ENCODE results near the gene RAPGEF3. TPM values are rescaled to one million over a fixed set of nuclear protein-coding genes. Genes with fewer than 3 reads are reported as not detected.

RAPGEF3 gene
- total and polyA plus RNA-seq, 9 of the 15 experiments (the other 6 are each of a cell fraction or from before 2014, with no cell fraction given), result 0.03 to 0.78 (median 0.37) TPM; not detected in 1

DNA sequence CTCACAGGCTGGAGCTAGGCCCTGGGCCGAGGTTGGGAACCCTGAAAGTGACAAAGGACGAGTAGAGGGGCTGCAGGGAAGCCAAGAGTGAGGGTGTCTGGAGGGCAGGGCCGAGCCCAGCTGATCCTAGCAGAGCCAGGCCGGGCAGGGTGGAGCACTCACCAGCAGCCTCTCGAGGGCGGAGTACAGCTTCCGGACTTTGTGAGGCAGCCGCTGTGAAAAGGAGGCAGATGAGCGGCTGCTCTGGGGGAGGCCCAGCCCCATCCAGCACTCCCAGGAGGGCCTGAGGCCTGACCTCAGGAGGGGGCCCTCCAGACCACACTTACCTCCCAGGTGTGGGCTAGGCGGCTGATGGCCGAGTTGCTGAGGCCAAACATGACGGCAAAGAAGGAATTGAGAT lies 18.7 kb downstream of the RAPGEF3 start:
- no peak overlapping the region for H3K4me3 ChIP-seq
- CTCF ChIA-PET (ENCODE audit: low intra/inter-chr PET ratio), result interaction anchor here (1.1 to 1.2 kb wide), 2 partner anchors 97 to 99 kb away, joined by 3 read pairs; no protein-coding TSS in a partner anchor
- no peaks in the 10 kb centered on the region for H3K9me1 ChIP-seq (ENCODE audit: control insufficient read depth, insufficient read depth, low read length)
- peak overlapping the region; percentile 22 to 68; a peak in 3 of 4 replicates for H3K9ac ChIP-seq (ENCODE audit: insufficient read depth in 1 of 2, low read depth in 2 of 2, low read length in 2 of 2)
- peak overlapping the region; percentile 13; the same call in 1 of the 2 replicates for H3K4me2 ChIP-seq (ENCODE audit: insufficient read depth, low read length)
- H3K79me2 ChIP-seq (ENCODE audit: control insufficient read depth, insufficient read depth, low read length), result no peaks in the 10 kb centered on the region
- FAIRE-seq (peak; percentile 15), ATAC-seq (peak; percentile 77), DNase-seq (ENCODE audit: extremely low read depth in 1 of 4, low spot score in 3 of 4) (peak; percentile 62 to 69 (median 64))
- no peaks in the 10 kb centered on the region for H3K36me3 ChIP-seq (ENCODE audit: control insufficient read depth, insufficient read depth, low read length)
- POLR2A ChIA-PET, result interaction anchor here (0.6 to 3.8 kb wide), 5 partner anchors 27 to 42 kb away, joined by 3 to 11 read pairs (median 4); no protein-coding TSS in a partner anchor
- H4K20me1 ChIP-seq (replicated peaks; ENCODE audit: control insufficient read depth, insufficient read depth, low read length), result no peaks in the 10 kb centered on the region
- WGBS (ENCODE audit: insufficient coverage, low coverage, missing lambda C conversion rate), result 22% methylated on average over 12 of the region's 12 CpGs
- peaks cover 0 to 18% of the 10 kb centered on the region in 2 experiments; a peak in 2 of 5 replicates for H3K27me3 ChIP-seq (ENCODE audit: control insufficient read depth in 2 of 2, insufficient read depth in 2 of 2, low read length in 2 of 2)
- no peak overlapping the region for H3K27ac ChIP-seq (ENCODE audit: extremely low read depth, low read depth, low read length)
- in situ Hi-C loops (cut with MboI) (no loop called here), intact Hi-C loops (cut with micrococcal nuclease) (no loop called here)
- H3K9me3 ChIP-seq (replicated peaks; ENCODE audit: control insufficient read depth, insufficient read depth, low read depth, low read length), result no peaks in the 10 kb centered on the region
- peak overlapping the region; percentile 90 for H2AFZ ChIP-seq (ENCODE audit: low read depth, low read length)
- no TSS peak for BruUV-seq (replicated peaks)
- peaks cover 35 to 62% of the 10 kb centered on the region in 2 experiments for H3K4me1 ChIP-seq (replicated peaks in 1 of 2; ENCODE audit: control insufficient read depth in 2 of 2, insufficient read depth in 2 of 2, low read length in 2 of 2)
- TF ChIP-seq, protein P1, sequence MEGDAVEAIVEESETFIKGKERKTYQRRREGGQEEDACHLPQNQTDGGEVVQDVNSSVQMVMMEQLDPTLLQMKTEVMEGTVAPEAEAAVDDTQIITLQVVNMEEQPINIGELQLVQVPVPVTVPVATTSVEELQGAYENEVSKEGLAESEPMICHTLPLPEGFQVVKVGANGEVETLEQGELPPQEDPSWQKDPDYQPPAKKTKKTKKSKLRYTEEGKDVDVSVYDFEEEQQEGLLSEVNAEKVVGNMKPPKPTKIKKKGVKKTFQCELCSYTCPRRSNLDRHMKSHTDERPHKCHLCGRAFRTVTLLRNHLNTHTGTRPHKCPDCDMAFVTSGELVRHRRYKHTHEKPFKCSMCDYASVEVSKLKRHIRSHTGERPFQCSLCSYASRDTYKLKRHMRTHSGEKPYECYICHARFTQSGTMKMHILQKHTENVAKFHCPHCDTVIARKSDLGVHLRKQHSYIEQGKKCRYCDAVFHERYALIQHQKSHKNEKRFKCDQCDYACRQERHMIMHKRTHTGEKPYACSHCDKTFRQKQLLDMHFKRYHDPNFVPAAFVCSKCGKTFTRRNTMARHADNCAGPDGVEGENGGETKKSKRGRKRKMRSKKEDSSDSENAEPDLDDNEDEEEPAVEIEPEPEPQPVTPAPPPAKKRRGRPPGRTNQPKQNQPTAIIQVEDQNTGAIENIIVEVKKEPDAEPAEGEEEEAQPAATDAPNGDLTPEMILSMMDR (IDR thresholded peaks at IDR 0.05 in 2 of 3, conservative IDR thresholded peaks at IDR 0.05 in 1 of 3; ENCODE audit: insufficient read depth in 2 of 3, low read depth in 1 of 3, low read length in 3 of 3), result 0 out of 6 replicates have a peak, but pooled peaks of 1 of the 3 experiments have one; percentile 7
- peak; percentile 36; the same call in 1 of the 2 replicates for TF ChIP-seq ZFX (CRISPR knock-in tag; IDR thresholded peaks at IDR 0.05)
- peak; percentile 13; the same call in 1 of the 2 replicates for TF ChIP-seq ZBTB7A (IDR thresholded peaks at IDR 0.05; ENCODE audit: borderline replicate concordance, control insufficient read depth, low read depth, low read length)
- TF ChIP-seq ZNF316 (IDR thresholded peaks at IDR 0.05), result peak; percentile 58
- TF ChIP-seq ZNF655 (CRISPR knock-in tag; IDR thresholded peaks at IDR 0.05), result no peak
- no peak for TF ChIP-seq ARID2 (IDR thresholded peaks at IDR 0.05)
- peak; percentile 26; the same call in 1 of the 2 replicates for TF ChIP-seq RBFOX2 (IDR thresholded peaks at IDR 0.05; ENCODE audit: low read depth, low read length)
- TF ChIP-seq RCOR1 (IDR thresholded peaks at IDR 0.05; ENCODE audit: borderline replicate concordance in 1 of 2, low read depth in 2 of 2, low read length in 2 of 2), result no peak
- TF ChIP-seq ETV1 (tag; conservative IDR thresholded peaks at IDR 0.05; ENCODE audit: low read depth), result peak; percentile 50; the same call in 1 of the 2 replicates
- TF ChIP-seq ETV5 (CRISPR knock-in tag; IDR thresholded peaks at IDR 0.05; ENCODE audit: low read depth), result peak; percentile 23; the same call in 1 of the 2 replicates
- TF ChIP-seq HDGF (IDR thresholded peaks at IDR 0.05), result 0 out of 2 replicates have a peak, but pooled peaks have one; percentile 47
- TF ChIP-seq, protein P2, sequence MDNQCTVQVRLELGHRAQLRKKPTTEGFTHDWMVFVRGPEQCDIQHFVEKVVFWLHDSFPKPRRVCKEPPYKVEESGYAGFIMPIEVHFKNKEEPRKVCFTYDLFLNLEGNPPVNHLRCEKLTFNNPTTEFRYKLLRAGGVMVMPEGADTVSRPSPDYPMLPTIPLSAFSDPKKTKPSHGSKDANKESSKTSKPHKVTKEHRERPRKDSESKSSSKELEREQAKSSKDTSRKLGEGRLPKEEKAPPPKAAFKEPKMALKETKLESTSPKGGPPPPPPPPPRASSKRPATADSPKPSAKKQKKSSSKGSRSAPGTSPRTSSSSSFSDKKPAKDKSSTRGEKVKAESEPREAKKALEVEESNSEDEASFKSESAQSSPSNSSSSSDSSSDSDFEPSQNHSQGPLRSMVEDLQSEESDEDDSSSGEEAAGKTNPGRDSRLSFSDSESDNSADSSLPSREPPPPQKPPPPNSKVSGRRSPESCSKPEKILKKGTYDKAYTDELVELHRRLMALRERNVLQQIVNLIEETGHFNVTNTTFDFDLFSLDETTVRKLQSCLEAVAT (IDR thresholded peaks at IDR 0.05), result no peak
- TF ChIP-seq, protein P3, sequence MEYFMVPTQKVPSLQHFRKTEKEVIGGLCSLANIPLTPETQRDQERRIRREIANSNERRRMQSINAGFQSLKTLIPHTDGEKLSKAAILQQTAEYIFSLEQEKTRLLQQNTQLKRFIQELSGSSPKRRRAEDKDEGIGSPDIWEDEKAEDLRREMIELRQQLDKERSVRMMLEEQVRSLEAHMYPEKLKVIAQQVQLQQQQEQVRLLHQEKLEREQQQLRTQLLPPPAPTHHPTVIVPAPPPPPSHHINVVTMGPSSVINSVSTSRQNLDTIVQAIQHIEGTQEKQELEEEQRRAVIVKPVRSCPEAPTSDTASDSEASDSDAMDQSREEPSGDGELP (CRISPR knock-in tag; IDR thresholded peaks at IDR 0.05; ENCODE audit: borderline replicate concordance), result peak; percentile 67; the same call in 1 of the 2 replicates
- TF ChIP-seq CTBP1 (IDR thresholded peaks at IDR 0.05; ENCODE audit: borderline replicate concordance), result 0 out of 2 replicates have a peak, but pooled peaks have one; percentile 12
- no peak for TF ChIP-seq MAFK (IDR thresholded peaks at IDR 0.05; ENCODE audit: low read length)
- TF ChIP-seq ZNF263 (CRISPR knock-in tag; IDR thresholded peaks at IDR 0.05; ENCODE audit: borderline replicate concordance), result peak; percentile 94
